Measurements from ENCODE around the gene TDRD12. TPM values are rescaled to one million over a fixed set of nuclear protein-coding genes. Genes with fewer than 3 reads are reported as not detected.

Gene TDRD12
- total and polyA plus RNA-seq, 2 of the 13 experiments (the other 11 are each of a cell fraction or from before 2014, with no cell fraction given) = 0.03 to 0.40 TPM

- no peak for TF ChIP-seq ZNF18 (CRISPR knock-in tag; IDR thresholded peaks at IDR 0.05; ENCODE audit: insufficient replicate concordance)
- peak; percentile 31 for TF ChIP-seq SKI (IDR thresholded peaks at IDR 0.05; ENCODE audit: partially characterized antibody)
- peak; percentile 21; the same call in 1 of the 2 replicates for TF ChIP-seq NR2F2 (IDR thresholded peaks at IDR 0.05; ENCODE audit: borderline replicate concordance, low read depth)
- TF ChIP-seq NCOR1 (IDR thresholded peaks at IDR 0.05; ENCODE audit: borderline replicate concordance, low read length) = peak; percentile 56; the same call in 1 of the 2 replicates
- TF ChIP-seq ZNF296 (CRISPR knock-in tag; conservative IDR thresholded peaks at IDR 0.05) = no peak
- TF ChIP-seq THRA (CRISPR knock-in tag; IDR thresholded peaks at IDR 0.05; ENCODE audit: borderline replicate concordance) = peak; percentile 77; the same call in 1 of the 2 replicates
- no peak for TF ChIP-seq SNRNP70 (IDR thresholded peaks at IDR 0.05; ENCODE audit: low read depth, low read length)
- peak; percentile 60; the same call in 1 of the 2 replicates for TF ChIP-seq ELF1 (CRISPR knock-in tag; IDR thresholded peaks at IDR 0.05)
- TF ChIP-seq THAP8 (CRISPR knock-in tag; IDR thresholded peaks at IDR 0.05; ENCODE audit: borderline replicate concordance) = no peak
- TF ChIP-seq ZNF687 (CRISPR knock-in tag; IDR thresholded peaks at IDR 0.05) = peak; percentile 48; the same call in 1 of the 2 replicates
- TF ChIP-seq ARNTL (CRISPR knock-in tag; IDR thresholded peaks at IDR 0.05) = 0 out of 2 replicates have a peak, but pooled peaks have one; percentile 2
- peak; percentile 89 for TF ChIP-seq HNF4A (CRISPR knock-in tag; IDR thresholded peaks at IDR 0.05)
- TF ChIP-seq TRIM22 (IDR thresholded peaks at IDR 0.05) = no peak
- peak; percentile 33; the same call in 1 of the 2 replicates for TF ChIP-seq TBX2 (CRISPR knock-in tag; IDR thresholded peaks at IDR 0.05; ENCODE audit: borderline replicate concordance)
- 0 out of 2 replicates have a peak, but pooled peaks have one; percentile 16 for TF ChIP-seq DPF2 (CRISPR knock-in tag; IDR thresholded peaks at IDR 0.05; ENCODE audit: borderline replicate concordance, low read depth)
- TF ChIP-seq, protein P1, sequence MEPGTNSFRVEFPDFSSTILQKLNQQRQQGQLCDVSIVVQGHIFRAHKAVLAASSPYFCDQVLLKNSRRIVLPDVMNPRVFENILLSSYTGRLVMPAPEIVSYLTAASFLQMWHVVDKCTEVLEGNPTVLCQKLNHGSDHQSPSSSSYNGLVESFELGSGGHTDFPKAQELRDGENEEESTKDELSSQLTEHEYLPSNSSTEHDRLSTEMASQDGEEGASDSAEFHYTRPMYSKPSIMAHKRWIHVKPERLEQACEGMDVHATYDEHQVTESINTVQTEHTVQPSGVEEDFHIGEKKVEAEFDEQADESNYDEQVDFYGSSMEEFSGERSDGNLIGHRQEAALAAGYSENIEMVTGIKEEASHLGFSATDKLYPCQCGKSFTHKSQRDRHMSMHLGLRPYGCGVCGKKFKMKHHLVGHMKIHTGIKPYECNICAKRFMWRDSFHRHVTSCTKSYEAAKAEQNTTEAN (CRISPR knock-in tag; conservative IDR thresholded peaks at IDR 0.05) = 0 out of 2 replicates have a peak, but pooled peaks have one; percentile 21
Observed at GRCh38 chr19:32817569-32818476, 98.3 kb downstream of the TDRD12 start (continued).

Data from HepG2 (cell line).